ENCODE results near the gene SNX9. TPM values are rescaled to one million over a fixed set of nuclear protein-coding genes. Genes with fewer than 3 reads are reported as not detected.

SNX9 gene

Small RNAs within 50 kb of the gene (small RNA-seq; reads per million reads assigned to genes)
- gene HSPE1P26 (ENCODE audit: insufficient read depth) (not detected), gene RNU6-786P (ENCODE audit: insufficient read depth) (not detected)

All from neuronal stem cell (in vitro differentiated cells).